Measurements from ENCODE around the gene SPDYE5. TPM values are rescaled to one million over a fixed set of nuclear protein-coding genes. Genes with fewer than 3 reads are reported as not detected.
A peak's percentile ranks its signal among the peaks of the same experiment; 100 is the strongest.
"Not testable (repeated sequence)": the region's sequence is repeated elsewhere in the genome, so short reads cannot be mapped to it uniquely, and the experiment has no call there.

SPDYE5 gene, protein sequence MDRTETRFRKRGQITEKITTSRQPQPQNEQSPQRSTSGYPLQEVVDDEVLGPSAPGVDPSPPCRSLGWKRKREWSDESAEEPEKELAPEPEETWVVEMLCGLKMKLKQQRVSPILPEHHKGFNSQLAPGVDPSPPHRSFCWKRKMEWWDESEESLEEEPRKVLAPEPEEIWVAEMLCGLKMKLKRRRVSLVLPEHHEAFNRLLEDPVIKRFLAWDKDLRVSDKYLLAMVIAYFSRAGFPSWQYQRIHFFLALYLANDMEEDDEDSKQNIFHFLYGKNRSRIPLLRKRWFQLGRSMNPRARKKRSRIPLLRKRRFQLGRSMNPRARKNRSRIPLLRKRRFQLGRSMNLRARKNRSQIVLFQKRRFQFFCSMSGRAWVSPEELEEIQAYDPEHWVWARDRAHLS
- total RNA-seq = not detected in 2 replicates

DNA sequence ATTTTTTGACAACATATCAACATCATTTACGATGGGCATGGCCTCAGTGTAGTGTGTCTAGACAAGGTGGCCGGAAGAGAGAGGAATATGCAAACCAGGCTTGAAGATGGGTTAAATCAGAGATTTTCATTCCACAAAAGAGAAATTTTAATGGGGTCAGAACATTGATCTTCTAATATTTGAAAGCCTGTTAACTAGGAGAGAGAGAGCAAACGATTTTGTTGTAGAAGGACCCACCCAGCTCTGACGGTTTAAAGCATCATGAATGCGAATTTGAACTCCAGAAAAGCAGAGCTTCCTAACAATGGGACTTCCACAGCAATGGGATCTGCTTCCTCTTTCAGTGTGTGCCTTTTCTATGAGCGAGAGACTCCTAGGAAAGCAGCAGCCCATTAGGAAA, at the start of gene SPDYE5:
Gene SPDYE5 (plus strand): TSS at position 301 of the 400 bp plus-strand sequence. CDS start 1,728 bp downstream, outside the sequence.
- not testable (repeated sequence) for H3K27me3 ChIP-seq (ENCODE audit: control insufficient read depth, insufficient read depth, low read length); DNase-seq (ENCODE audit: low read depth); H3K4me3 ChIP-seq (ENCODE audit: low read depth, low read length); H3K36me3 ChIP-seq (ENCODE audit: control insufficient read depth, insufficient read depth, low read length)

DNA sequence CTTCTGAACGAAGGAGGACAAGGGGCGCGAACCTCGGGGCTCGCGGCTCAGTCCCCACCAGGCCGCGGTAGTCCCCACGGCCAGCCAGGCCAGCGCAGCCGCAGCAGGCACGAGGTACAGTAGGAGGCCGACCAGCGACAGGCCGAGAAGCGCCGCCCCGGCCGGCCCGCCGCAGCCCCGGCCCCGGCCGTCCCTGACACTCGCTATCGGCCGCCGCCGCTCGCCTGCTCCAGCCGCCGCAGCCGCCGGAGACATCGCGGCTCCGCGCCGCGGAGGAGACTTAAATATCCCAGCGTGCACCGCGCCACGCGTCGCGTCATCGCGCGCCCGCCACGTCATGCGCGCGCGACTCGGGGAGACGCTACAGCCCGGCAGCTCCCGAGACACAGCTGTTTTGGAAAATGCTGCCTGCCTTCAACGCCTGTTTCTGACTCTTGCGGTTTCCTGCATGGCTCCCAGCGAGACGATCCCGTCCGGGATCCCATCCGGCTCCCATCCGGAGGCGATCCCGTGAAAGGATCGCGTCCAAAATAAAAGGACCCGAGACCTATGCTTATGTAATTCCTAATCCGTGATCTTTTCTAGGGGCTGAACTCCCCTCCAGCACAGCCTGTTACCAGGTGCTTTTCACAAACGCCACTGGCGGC, 49.5 kb upstream of the SPDYE5 start:
- H3K36me3 ChIP-seq (ENCODE audit: control insufficient read depth, insufficient read depth, low read length); DNase-seq (ENCODE audit: low read depth); H3K27me3 ChIP-seq (ENCODE audit: control insufficient read depth, insufficient read depth, low read length): not testable (repeated sequence)
- peak overlapping the region; percentile 38 for H3K4me3 ChIP-seq (ENCODE audit: low read depth, low read length)

- DNase-seq (ENCODE audit: low read depth) = not testable (repeated sequence)
Measured at GRCh38 chr7:75449946-75450345, 42.2 kb upstream of the SPDYE5 start.

GRCh38 chr7:75452494-75452955, 39.6 kb upstream of the SPDYE5 start:
- not testable (repeated sequence) for H3K4me3 ChIP-seq (ENCODE audit: low read depth, low read length); H3K36me3 ChIP-seq (ENCODE audit: control insufficient read depth, insufficient read depth, low read length); DNase-seq (ENCODE audit: low read depth); H3K27me3 ChIP-seq (ENCODE audit: control insufficient read depth, insufficient read depth, low read length)
- peak; percentile 25 for TF ChIP-seq CTCF (IDR thresholded peaks at IDR 0.05; ENCODE audit: insufficient read depth, low read length, poor library complexity, severe bottlenecking)

More at GRCh38 chr7:75449946-75450345, 42.2 kb upstream of the SPDYE5 start:
- H3K27me3 ChIP-seq (ENCODE audit: control insufficient read depth, insufficient read depth, low read length); H3K4me3 ChIP-seq (ENCODE audit: low read depth, low read length); H3K36me3 ChIP-seq (ENCODE audit: control insufficient read depth, insufficient read depth, low read length): not testable (repeated sequence)

GRCh38 chr7:75456403-75456802, 35.7 kb upstream of the SPDYE5 start:
- H3K27me3 ChIP-seq (ENCODE audit: control insufficient read depth, insufficient read depth, low read length); H3K4me3 ChIP-seq (ENCODE audit: low read depth, low read length); DNase-seq (ENCODE audit: low read depth); H3K36me3 ChIP-seq (ENCODE audit: control insufficient read depth, insufficient read depth, low read length): not testable (repeated sequence)

DNA sequence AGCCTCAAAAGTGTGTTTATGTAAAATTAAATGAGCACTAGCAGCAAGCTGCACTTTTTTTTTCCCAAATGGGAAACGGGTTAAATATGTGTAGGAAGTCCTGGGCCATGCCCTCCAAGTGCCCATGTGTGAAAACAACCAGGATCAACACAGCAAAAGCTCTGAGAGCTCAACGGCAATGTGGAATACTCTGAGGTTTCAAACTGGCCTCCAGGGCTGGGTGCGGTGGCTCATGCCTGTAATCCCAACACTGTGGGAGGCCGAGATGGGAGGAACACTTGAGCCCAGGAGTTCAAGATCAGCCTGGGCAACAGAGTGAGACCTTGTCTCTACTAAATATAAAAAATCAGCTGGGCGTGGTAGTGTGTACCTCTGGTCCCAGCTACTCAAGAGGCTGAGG, 34.1 kb upstream of the SPDYE5 start:
- DNase-seq (ENCODE audit: low read depth); H3K27me3 ChIP-seq (ENCODE audit: control insufficient read depth, insufficient read depth, low read length); H3K4me3 ChIP-seq (ENCODE audit: low read depth, low read length); H3K36me3 ChIP-seq (ENCODE audit: control insufficient read depth, insufficient read depth, low read length): not testable (repeated sequence)

DNA sequence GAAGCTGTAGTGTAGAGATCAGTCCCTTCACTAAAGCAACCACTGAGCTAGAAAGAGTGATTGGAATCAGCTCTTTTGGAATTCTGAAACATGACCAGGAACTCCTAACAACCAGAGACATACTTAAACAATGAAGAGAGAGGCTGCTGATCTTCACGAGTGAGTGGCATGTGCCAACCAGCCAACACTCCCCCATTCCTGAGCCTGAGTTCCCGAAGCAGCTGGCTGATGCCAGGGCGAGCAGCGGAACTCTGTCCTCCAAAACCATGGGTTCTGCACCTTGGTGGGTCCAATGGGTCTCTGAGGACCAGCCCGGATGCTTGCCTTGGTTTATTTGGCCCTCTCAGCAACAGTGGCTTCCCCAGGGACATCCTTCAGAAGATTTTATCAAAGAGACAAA, 31.6 kb upstream of the SPDYE5 start:
- H3K4me3 ChIP-seq (ENCODE audit: low read depth, low read length); H3K36me3 ChIP-seq (ENCODE audit: control insufficient read depth, insufficient read depth, low read length); H3K27me3 ChIP-seq (ENCODE audit: control insufficient read depth, insufficient read depth, low read length); DNase-seq (ENCODE audit: low read depth): not testable (repeated sequence)

DNA sequence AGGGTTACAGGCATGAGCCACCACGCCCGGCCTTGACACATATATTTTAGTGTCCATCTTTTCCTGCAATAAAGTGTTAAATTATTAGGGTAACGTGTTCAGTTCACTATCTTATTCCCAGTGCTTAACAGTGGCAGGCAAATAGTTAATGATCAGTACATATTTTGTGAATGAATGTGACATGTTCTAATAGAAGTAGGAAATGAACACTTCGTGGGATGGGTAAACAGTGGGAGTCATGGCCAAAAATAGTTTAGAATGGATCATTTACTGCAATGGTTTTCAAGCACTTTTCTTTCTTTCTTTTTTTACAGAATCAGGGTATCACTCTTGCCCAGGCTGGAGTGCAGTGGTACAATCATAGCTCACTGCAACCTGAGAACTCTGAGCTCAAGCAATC, 22.0 kb upstream of the SPDYE5 start:
- not testable (repeated sequence) for H3K27me3 ChIP-seq (ENCODE audit: control insufficient read depth, insufficient read depth, low read length); DNase-seq (ENCODE audit: low read depth); H3K36me3 ChIP-seq (ENCODE audit: control insufficient read depth, insufficient read depth, low read length); H3K4me3 ChIP-seq (ENCODE audit: low read depth, low read length)

GRCh38 chr7:75477457-75477856, 14.7 kb upstream of the SPDYE5 start:
- H3K36me3 ChIP-seq (ENCODE audit: control insufficient read depth, insufficient read depth, low read length) = not testable (repeated sequence)

GRCh38 chr7:75480313-75480712, 11.8 kb upstream of the SPDYE5 start:
- not testable (repeated sequence) for H3K4me3 ChIP-seq (ENCODE audit: low read depth, low read length); DNase-seq (ENCODE audit: low read depth); H3K36me3 ChIP-seq (ENCODE audit: control insufficient read depth, insufficient read depth, low read length); H3K27me3 ChIP-seq (ENCODE audit: control insufficient read depth, insufficient read depth, low read length)

More at GRCh38 chr7:75477457-75477856, 14.7 kb upstream of the SPDYE5 start:
- DNase-seq (ENCODE audit: low read depth); H3K4me3 ChIP-seq (ENCODE audit: low read depth, low read length); H3K27me3 ChIP-seq (ENCODE audit: control insufficient read depth, insufficient read depth, low read length): not testable (repeated sequence)

- not testable (repeated sequence) for DNase-seq (ENCODE audit: low read depth); H3K36me3 ChIP-seq (ENCODE audit: control insufficient read depth, insufficient read depth, low read length); H3K27me3 ChIP-seq (ENCODE audit: control insufficient read depth, insufficient read depth, low read length)
- H3K4me3 ChIP-seq (ENCODE audit: low read depth, low read length) = peak overlapping the region; percentile 74
Measured at GRCh38 chr7:75485355-75485978, 6.7 kb upstream of the SPDYE5 start.

DNA sequence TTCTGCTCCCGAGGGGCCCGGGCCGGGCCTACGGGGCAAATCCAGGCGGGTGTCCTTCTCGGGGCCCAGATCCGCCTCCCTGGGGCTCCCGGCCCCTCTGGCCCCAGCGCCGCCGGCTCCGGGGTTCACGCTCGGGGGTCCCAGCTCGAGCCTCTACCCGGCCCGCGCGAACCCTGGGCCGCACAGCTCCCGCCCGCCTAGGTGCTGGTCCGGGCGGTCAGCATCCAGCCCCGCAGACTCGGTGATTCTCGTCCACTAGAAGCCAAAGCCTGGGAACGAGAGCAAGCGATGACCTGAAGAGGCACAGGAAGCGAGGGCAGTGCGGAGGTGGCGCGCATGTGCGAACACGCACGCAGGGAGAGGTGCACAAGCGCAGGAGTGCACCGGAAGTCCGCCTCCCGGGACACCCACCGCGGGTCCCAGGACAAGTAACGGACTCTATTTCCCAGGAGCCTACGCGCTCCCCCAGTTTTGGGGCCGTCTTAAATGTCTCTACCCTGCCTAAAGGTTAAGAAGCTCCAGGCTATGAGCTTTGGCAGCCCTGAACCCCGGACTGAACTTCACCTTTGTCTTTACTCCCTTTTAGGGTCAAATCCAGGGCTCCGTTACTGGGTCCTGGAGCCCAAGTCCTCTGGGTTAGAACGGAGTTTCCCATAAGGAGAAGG, 6.0 kb upstream of the SPDYE5 start, which contains the start of gene POM121C:
Gene POM121C (minus strand): TSS at position 321 of the 665 bp plus-strand sequence. CDS start 44,803 bp downstream, outside the sequence.
- not testable (repeated sequence) for H3K36me3 ChIP-seq (ENCODE audit: control insufficient read depth, insufficient read depth, low read length); H3K27me3 ChIP-seq (ENCODE audit: control insufficient read depth, insufficient read depth, low read length)
- DNase-seq (ENCODE audit: low read depth) = peak; percentile 68

GRCh38 chr7:75509033-75509432, 16.9 kb downstream of the SPDYE5 start:
- not testable (repeated sequence) for H3K4me3 ChIP-seq (ENCODE audit: low read depth, low read length); DNase-seq (ENCODE audit: low read depth); H3K36me3 ChIP-seq (ENCODE audit: control insufficient read depth, insufficient read depth, low read length); H3K27me3 ChIP-seq (ENCODE audit: control insufficient read depth, insufficient read depth, low read length)

More for the DNA sequence above, 6.0 kb upstream of the SPDYE5 start, which contains the start of gene POM121C:
- peak within 1 kb of the TSS; percentile 74 for H3K4me3 ChIP-seq (ENCODE audit: low read depth, low read length)

All from kidney epithelial cell (primary cell).